ENCODE results near the gene TANGO2.

TANGO2 gene

DNA sequence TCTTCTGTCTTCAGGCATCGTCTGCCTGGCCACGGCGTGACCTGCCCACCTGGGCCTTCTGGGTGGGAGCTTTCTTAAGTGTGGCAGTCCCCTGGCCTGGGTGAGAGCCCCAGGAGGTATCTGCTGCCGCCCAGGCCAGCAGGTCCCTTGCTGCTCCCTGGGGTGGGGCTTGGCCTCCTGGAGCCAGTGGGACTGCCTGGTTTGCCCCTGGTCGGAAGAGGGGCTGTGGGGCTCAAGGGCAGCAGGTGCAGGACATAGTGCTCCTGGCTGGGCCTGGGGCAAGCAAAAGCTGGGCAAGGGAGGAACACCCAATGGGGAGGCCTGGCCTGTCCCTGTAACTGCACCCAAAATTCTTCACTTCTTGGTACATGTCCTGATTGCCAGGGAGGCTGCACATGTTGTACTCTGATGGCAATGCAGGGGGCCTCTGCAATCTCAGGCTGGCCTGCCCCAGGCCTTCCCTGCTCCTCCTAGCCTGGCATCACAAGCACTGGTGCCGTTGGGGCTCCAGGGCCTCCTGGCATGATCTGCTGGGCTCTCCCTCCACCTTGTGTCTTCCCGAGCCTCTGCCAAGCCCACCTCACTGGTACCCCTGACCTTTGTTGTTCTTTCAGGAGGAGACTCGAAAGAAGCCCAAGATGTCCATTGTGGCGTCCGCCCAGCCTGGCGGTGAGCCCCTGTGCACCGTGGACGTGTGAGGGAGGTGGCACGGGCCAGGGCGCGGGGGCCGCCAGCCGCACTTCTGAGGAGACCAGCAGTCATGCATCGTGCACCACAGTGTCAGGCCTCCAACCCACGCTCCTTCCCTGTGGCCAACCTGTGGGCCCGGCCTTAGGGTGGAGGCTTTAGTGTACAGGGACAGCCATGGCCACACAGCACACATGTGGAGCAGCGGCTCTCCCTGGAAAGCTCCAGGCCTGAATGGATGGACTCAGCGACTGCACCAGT is 88.8 kb downstream of the TANGO2 start:
- no peak for DNase-seq

DNA sequence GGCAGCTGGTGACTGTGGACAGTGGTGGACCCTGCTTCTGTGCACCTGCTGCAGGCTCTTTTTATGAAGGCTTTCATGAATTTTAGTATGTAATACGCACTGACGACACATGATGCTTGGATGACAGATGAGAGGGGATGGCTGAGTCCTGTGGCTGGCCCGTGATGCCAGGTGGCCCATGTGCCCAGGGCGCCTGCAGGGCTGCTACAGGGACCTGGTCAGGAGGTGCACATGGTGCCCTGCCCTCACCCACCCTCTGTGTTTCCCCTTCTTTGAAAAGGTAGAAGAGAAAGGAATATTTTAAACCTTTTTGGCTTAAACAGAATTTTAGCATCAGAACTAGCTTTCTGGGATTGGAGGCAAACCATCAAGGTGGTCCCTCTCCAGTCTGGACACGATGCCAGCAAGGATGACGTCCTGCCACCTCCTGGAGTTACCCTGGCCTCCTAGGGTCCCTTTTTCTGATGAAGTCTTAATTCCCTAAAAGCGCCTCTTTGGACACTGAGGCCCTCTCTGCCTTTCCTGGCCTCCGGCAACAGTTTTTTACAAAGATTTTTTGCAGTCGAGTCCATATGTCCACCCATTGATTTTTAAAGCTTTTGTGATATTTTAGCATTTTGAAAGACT is 89.6 kb downstream of the TANGO2 start:
- no peak for DNase-seq

DNA sequence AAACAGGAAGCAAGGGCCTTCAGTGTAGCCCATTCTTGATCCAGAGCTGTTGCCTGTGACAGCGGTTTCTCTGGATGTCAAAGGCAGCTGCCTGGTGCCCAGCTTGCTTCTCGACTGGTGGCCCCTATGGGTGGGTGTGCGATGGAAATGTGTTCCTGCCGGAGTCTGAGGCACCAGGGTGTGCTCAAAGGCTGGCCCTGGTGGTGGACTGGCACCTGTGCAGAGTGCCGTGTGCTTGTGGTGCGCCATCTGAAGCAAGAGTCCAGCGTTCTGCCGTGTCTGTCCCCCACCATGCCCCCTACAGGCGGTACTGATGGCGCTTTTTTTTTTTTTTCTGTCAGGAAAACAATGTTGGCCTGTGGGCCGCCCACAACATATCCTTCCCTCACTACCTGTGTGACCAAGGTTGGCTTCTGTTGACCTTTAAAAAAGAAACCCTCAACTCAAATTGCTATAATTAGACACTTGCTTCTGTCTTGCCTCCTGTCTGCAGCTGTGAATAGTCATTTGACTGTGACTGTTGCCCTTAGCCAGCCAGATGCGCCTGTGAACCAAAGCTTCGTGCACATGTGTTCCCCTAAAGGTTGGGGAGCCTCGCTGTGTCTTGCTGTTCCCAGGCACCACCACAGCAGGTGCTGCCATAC is 90.3 kb downstream of the TANGO2 start:
- no peak for DNase-seq

DNA sequence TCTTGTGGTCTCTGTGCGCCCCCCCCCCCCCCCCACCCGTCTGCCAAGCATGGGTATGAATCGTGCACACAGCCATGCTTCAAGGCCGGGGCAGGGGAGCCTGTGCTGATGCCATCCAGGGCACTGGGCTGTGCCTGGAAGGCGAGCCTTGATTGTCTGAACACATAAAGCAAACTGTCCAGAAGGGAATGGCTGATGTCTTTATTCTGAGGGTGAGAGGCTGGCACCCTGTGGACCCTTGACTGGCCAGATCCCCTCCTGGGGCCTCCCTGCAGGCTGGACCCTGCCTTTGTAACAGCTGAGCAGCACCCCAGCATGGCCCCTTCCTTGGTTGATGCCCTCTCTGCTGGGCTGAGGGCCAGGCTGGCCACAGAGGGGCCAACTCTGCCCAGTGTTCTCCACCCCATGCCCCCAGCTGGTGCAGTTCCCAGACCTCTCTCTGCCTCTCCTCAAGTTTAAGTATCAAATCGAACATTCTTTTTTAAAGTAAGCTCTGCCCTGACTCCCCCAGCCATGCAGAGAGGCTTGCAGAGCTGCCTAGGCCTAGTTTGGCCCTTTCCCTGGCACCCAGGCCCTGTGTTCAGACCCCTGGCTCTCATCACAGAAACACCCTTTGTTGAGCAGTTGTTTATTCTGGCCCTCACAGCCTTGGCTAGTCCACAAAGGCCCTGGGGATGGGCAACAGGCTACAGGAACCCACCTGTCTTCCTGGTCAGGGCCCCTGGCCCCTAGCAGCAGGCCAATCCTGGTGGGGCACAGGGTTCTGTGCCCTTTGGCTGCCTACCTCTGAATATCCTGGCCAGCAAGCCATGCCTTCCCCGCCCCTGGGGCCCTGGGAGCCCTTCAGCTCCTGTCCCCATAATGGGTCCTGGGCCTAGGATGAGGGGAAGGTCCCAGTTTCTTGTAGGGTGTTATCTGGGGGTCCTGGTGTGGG is 91.0 kb downstream of the TANGO2 start:
- no peak for DNase-seq

DNA sequence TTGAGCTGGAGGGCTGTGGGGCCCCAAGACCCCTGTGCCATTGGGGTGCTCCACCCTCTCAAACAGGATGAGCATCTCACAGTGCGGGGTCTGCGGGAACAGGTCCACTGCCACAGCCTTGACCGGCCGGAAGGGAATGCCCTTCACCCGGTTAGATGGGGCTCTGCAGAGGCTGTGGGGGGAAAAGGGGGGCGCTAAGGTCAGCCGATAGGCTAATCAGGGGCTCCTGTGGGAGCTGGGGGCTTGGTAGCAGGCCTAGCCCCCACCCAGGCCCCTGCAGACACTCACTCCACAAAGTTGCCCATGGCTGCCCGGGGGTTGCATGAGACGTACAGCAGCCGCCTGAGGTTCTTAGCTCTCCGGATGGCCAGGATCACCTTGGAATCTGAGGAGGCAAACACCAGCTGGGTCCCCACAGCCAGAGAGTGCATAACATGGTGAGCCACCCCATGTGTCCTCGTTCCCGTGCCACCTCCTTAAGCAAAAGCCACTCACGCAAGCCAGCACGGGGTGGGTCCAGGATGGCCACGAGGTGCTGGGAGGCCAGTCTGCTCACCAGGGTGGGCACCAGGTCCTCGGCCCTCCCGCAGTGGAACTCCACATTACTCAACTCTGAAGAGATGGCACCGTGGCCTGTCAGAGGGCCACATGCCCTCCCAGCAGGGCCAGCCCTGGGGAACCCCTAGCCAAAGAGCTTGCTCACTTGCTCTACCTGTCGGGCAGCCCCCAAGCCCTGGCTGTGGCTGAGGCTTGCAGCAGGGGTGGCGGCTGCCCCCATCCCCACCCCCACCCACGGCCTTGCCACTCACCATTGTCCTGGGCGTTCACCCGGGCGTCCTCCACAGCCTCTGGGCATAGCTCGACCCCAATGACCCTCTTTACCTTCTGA is 92.0 kb downstream of the TANGO2 start:
- no peak for DNase-seq

DNA sequence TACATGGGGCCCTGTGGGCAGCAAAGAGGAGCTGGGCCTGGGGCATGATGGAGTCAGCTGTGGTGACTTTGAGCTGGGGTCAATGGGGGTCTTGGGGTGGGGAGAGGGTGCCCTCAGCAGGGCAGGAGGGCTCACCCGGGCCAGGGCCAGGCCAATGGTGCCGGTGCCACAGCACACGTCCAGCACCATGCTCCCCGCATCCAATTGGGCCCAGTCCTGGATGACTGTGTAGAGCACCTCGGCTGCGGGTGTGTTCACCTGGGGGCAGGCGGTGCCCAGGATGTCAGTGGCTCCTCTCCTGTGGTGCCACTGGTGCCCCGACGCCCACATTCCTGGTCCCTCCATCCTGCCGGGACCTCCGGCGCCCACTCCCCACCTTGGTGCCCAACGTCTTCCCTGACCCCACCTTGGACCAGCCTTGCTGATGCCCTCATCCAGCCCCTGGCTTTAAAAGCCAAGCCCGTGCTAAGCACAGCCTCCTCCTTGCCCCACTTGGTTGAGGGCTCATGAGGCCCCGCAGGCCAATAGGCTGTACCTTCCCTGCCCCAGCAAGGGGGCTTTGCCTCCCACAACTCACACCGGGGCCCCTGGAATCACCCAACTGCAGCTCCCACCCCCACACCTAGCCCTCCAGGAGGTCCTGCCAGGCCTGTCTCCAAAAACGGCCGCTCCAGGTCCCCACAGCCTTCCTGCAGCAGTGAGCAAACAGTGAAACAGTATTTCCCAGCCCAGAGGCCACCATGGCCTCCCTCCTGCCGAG is 92.8 kb downstream of the TANGO2 start:
- no peak for DNase-seq

DNA sequence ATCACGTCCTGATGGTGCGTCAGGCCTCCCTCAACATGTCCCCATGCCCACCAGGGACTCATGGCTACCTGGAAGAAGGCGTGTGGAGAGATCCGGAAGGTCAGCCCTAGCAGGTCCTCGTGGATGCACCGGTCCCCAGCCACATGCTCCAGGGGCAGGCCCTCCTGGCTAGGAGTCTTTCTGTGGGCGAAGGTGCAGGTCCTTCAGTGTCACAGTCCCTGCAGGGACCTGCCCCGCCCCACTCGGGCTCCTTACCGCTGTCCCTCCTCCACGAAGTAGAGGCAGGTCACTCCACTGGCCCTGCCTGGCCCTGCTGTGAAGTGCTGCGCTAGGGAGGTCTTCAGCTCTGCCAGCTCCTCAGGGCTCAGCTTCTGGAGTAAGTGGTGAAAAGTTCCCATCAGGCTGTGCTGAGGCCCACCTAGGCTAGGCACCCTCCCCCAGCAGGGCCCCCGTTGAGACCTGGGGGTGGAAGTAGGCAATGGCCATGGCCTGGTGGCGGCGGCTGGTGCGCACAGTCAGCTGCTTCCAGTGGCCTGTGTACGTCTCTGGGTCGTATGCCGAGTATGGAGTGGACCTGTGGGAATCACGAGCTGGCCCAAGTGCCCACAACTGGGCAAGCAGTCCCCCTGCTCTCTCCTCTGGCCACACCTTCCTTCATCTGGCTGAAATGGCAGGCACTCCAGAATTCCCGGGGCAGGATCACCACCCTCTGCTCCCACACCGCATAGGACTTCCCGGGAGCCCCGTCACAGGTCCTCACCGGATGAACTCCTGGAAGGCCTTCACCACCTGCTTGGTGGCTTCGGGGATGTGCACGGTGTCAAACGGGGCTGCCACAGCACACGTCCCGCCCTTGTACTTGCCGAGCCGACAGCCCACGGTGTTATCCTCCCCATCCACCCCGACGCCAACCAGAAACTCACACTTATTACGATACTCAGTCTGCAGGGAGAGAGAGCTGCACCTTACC is 93.9 kb downstream of the TANGO2 start:
- DNase-seq, result no peak

DNA sequence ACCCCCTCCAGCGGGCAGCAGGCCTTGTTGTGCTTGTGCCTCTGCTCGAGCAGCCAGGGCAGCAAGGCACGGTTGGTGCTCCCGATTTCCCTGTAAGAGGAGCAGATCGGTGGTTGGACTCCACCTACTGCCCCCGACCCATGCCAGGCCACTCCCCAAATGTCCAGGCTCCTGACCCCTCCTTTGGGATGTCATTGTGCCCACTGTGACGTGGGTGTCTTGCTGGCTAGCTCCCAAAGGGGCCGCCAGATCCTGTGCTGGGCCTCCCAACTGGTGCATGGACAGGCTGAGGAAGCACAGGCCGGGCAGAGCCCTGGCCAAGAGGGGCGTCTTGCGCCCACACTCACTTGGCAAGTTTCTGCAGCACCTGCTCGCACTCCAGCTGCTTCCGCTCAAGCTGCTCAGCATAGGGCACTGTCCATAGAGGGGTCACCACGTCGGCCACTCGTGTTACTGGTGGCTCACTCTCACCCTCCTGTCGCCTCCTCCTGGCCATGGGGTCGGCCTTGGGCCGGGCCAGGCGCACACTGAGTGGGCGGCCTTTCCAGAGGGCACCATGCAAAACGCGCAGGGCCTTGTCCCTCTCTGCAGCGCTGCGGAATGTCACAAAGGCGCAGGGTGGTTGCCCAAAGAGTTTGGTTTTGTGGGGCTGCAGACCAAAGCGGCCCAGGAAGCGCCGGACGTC is 94.9 kb downstream of the TANGO2 start, which contains the start of gene RANBP1:
Gene RANBP1 (plus strand): TSS at position 414 of the 685 bp plus-strand sequence. CDS start 81 bp downstream, at position 495.
- DNase-seq, result no peak

DNA sequence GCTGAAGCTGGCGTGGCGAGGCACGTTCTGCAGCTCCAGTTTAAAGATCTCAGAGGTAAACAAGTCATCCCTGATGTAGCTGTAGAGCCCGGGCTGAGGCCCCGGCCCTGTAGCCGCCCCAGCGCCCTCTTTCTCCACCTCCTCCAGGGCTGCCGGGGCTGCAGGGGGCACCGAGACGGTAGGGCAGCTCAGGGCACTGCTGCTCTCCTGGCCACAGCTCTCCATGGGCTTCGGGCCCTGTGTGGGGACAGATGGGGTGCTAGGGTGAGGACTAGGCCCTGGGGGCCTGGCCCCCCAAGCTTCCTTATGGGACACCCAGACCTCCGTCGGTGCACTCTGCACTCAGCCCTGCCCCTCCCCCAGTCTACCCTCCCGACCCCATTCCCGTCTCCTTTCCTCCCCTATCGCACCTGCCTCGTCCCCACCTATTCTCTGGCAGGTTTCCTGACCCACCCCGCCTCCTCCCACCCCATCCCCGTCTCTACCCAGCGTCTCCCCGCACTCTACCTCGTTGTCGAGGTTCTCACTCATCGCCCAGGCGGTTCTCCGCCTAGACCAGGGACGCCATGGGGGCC is 95.6 kb downstream of the TANGO2 start:
- no peak for DNase-seq

All from suppressor macrophage treated with lipopolysaccharide for 4 hours (primary cell).